Measurements from ENCODE around the gene KIF6. TPM values are rescaled to one million over a fixed set of nuclear protein-coding genes. Genes with fewer than 3 reads are reported as not detected.

The KIF6 gene
- total RNA-seq, 1 donor from 2014 or later = 2.0 TPM

DNA sequence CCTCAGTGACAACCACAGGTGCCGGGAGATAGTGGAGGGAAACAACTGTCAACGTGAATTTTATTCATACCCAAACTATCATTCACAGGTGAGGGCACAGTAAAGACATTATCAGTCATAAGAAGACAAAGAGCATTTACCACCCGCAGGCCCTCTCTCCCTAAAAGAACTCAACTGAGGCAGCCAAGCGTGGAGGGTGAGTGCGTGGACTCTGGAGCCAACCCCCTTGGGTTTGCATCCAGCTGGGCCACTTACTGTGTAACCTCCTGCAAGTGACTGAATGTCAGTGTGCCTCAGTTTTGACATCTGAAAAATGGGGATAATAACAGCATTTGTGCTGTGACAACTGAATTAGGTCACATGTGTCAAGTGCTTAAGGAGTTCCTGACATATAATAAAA is 332.1 kb downstream of the KIF6 start:
- no peak for TF ChIP-seq EZH2 (IDR thresholded peaks at IDR 0.05; ENCODE audit: insufficient read depth, low read length)
- TF ChIP-seq, protein P1, sequence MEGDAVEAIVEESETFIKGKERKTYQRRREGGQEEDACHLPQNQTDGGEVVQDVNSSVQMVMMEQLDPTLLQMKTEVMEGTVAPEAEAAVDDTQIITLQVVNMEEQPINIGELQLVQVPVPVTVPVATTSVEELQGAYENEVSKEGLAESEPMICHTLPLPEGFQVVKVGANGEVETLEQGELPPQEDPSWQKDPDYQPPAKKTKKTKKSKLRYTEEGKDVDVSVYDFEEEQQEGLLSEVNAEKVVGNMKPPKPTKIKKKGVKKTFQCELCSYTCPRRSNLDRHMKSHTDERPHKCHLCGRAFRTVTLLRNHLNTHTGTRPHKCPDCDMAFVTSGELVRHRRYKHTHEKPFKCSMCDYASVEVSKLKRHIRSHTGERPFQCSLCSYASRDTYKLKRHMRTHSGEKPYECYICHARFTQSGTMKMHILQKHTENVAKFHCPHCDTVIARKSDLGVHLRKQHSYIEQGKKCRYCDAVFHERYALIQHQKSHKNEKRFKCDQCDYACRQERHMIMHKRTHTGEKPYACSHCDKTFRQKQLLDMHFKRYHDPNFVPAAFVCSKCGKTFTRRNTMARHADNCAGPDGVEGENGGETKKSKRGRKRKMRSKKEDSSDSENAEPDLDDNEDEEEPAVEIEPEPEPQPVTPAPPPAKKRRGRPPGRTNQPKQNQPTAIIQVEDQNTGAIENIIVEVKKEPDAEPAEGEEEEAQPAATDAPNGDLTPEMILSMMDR (IDR thresholded peaks at IDR 0.05; ENCODE audit: insufficient read depth, low read depth, low read length) = no peak
- Histone ChIP-seq H3K4me2 (ENCODE audit: low read length) (no peak overlapping the region), H3K9me3 (ENCODE audit: insufficient read depth, low read depth, low read length) (no peaks in the 10 kb centered on the region), H3K27ac (ENCODE audit: low read depth, low read length) (no peak overlapping the region), H3K4me3 (ENCODE audit: insufficient read depth, low read depth, low read length) (no peak overlapping the region), H3K9ac (ENCODE audit: low read length) (no peak overlapping the region), H3K36me3 (ENCODE audit: insufficient read depth, low read length) (no peaks in the 10 kb centered on the region), H3K27me3 (ENCODE audit: insufficient read depth, low read length) (no peaks in the 10 kb centered on the region), H3K4me1 (ENCODE audit: insufficient read depth, low read length) (no peaks in the 10 kb centered on the region), H2AFZ (ENCODE audit: low read depth, low read length) (no peak overlapping the region), H4K20me1 (ENCODE audit: insufficient read depth, low read length) (no peaks in the 10 kb centered on the region), H3K79me2 (ENCODE audit: insufficient read depth, low read length) (no peaks in the 10 kb centered on the region)
- FAIRE-seq (no peak), DNase-seq (ENCODE audit: low read depth) (no peak)
- H3K4me1 Mint-ChIP-seq (ENCODE audit: low read depth, unreplicated experiment) = no peaks in the 10 kb centered on the region
- H3K9me3 Mint-ChIP-seq (ENCODE audit: unreplicated experiment) = no peaks in the 10 kb centered on the region
- H3K27ac Mint-ChIP-seq (ENCODE audit: unreplicated experiment) = no peak overlapping the region
- no peak overlapping the region for H3K4me3 Mint-ChIP-seq (ENCODE audit: unreplicated experiment)
- no peaks in the 10 kb centered on the region for H3K27me3 Mint-ChIP-seq (ENCODE audit: low read depth, unreplicated experiment)
- no peaks in the 10 kb centered on the region for H3K36me3 Mint-ChIP-seq (ENCODE audit: low read depth, unreplicated experiment)

GRCh38 chr6:39391182-39391581 is 334.0 kb downstream of the KIF6 start:
- no peak overlapping the region for H3K4me3 ChIP-seq (ENCODE audit: insufficient read depth, low read depth, low read length)
- Mint-ChIP-seq H3K4me1 (ENCODE audit: low read depth, unreplicated experiment) (no peaks in the 10 kb centered on the region), H3K27ac (ENCODE audit: unreplicated experiment) (no peak overlapping the region), H3K27me3 (ENCODE audit: low read depth, unreplicated experiment) (peaks cover 3% of the 10 kb centered on the region), H3K36me3 (ENCODE audit: low read depth, unreplicated experiment) (no peaks in the 10 kb centered on the region), H3K9me3 (ENCODE audit: unreplicated experiment) (no peaks in the 10 kb centered on the region), H3K4me3 (ENCODE audit: unreplicated experiment) (no peak overlapping the region)
- no peak overlapping the region for H3K9ac ChIP-seq (ENCODE audit: low read length)
- H2AFZ ChIP-seq (ENCODE audit: low read depth, low read length) = no peak overlapping the region
- DNase-seq (ENCODE audit: low read depth) (no peak), FAIRE-seq (no peak)
- H3K36me3 ChIP-seq (ENCODE audit: insufficient read depth, low read length) = no peaks in the 10 kb centered on the region
- H3K4me1 ChIP-seq (ENCODE audit: insufficient read depth, low read length) = no peaks in the 10 kb centered on the region
- TF ChIP-seq EZH2 (IDR thresholded peaks at IDR 0.05; ENCODE audit: insufficient read depth, low read length) = no peak
- TF ChIP-seq, protein P1 (IDR thresholded peaks at IDR 0.05; ENCODE audit: insufficient read depth, low read depth, low read length) = no peak
- H4K20me1 ChIP-seq (ENCODE audit: insufficient read depth, low read length) = no peaks in the 10 kb centered on the region
- H3K9me3 ChIP-seq (ENCODE audit: insufficient read depth, low read depth, low read length) = no peaks in the 10 kb centered on the region
- H3K27ac ChIP-seq (ENCODE audit: low read depth, low read length) = no peak overlapping the region
- H3K79me2 ChIP-seq (ENCODE audit: insufficient read depth, low read length) = no peaks in the 10 kb centered on the region
- H3K27me3 ChIP-seq (ENCODE audit: insufficient read depth, low read length) = no peaks in the 10 kb centered on the region
- H3K4me2 ChIP-seq (ENCODE audit: low read length) = no peak overlapping the region

DNA sequence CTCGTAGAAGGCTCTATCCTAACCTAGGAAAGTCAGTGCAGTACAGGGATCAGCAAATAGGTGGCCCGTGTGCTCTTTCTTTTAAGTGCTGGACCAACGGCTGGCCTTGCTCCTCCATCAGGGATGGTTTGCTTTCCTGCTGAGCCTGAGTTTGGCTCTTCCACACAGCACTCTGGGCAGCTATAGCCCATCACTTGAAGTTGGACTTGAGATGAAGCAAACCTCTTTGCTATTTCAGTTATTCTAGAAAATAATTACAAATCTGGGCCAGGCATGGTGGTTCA is 335.8 kb downstream of the KIF6 start:
- Histone ChIP-seq H3K27ac (ENCODE audit: low read depth, low read length) (no peak overlapping the region), H3K79me2 (ENCODE audit: insufficient read depth, low read length) (no peaks in the 10 kb centered on the region), H2AFZ (ENCODE audit: low read depth, low read length) (no peak overlapping the region), H3K9ac (ENCODE audit: low read length) (no peak overlapping the region), H3K4me1 (ENCODE audit: insufficient read depth, low read length) (no peaks in the 10 kb centered on the region), H3K4me2 (ENCODE audit: low read length) (no peak overlapping the region), H4K20me1 (ENCODE audit: insufficient read depth, low read length) (no peaks in the 10 kb centered on the region), H3K36me3 (ENCODE audit: insufficient read depth, low read length) (no peaks in the 10 kb centered on the region), H3K27me3 (ENCODE audit: insufficient read depth, low read length) (no peaks in the 10 kb centered on the region), H3K4me3 (ENCODE audit: insufficient read depth, low read depth, low read length) (no peak overlapping the region), H3K9me3 (ENCODE audit: insufficient read depth, low read depth, low read length) (no peaks in the 10 kb centered on the region)
- TF ChIP-seq, protein P1 (IDR thresholded peaks at IDR 0.05; ENCODE audit: insufficient read depth, low read depth, low read length) = peak; percentile 7
- no peak for TF ChIP-seq EZH2 (IDR thresholded peaks at IDR 0.05; ENCODE audit: insufficient read depth, low read length)
- Mint-ChIP-seq H3K4me1 (ENCODE audit: low read depth, unreplicated experiment) (no peaks in the 10 kb centered on the region), H3K9me3 (ENCODE audit: unreplicated experiment) (no peaks in the 10 kb centered on the region), H3K27ac (ENCODE audit: unreplicated experiment) (no peak overlapping the region), H3K27me3 (ENCODE audit: low read depth, unreplicated experiment) (peaks cover 3% of the 10 kb centered on the region), H3K4me3 (ENCODE audit: unreplicated experiment) (no peak overlapping the region), H3K36me3 (ENCODE audit: low read depth, unreplicated experiment) (no peaks in the 10 kb centered on the region)
- FAIRE-seq = no peak
- DNase-seq (ENCODE audit: low read depth) = no peak
